PFSK-1 (cell line): ENCODE results near the gene FRMD4A.

Source experiments
- FOXP2 ChIP-seq: optimal IDR thresholded peaks from 2 replicates; pipeline ENCODE3; 2011; ENCODE audit warnings: borderline replicate concordance, control low read depth, inconsistent platforms; ENCODE audit not compliant: insufficient read depth; ENCODE audit errors: extremely low read length, extremely low read depth
- POLR2AphosphoS5 ChIP-seq: IDR thresholded peaks from 2 replicates; pipeline ENCODE4 v1.6.1; 2012; ENCODE audit warnings: low read depth, mild to moderate bottlenecking, control low read depth, low read length, moderate library complexity
- SIN3A ChIP-seq: IDR thresholded peaks from 2 replicates; pipeline ENCODE4 v1.6.1; 2012; ENCODE audit warnings: mild to moderate bottlenecking, low read length, moderate library complexity, borderline replicate concordance; ENCODE audit not compliant: insufficient read depth
- TAF1 ChIP-seq: IDR thresholded peaks from 2 replicates; pipeline ENCODE4 v1.6.1; 2012; ENCODE audit warnings: low read length, control low read depth, borderline replicate concordance; ENCODE audit not compliant: insufficient read depth

GRCh38 chr10:13594641-13595040 is 736.1 kb downstream of the FRMD4A start:
- TF ChIP-seq POLR2AphosphoS5 (no peak), SIN3A (no peak), TAF1 (no peak), FOXP2 (no peak)
